PC-3 (cell line): ENCODE results near the gene FAM161A. TPM values are rescaled to one million over a fixed set of nuclear protein-coding genes. Genes with fewer than 3 reads are reported as not detected.
"Not testable (repeated sequence)": the region's sequence is repeated elsewhere in the genome, so short reads cannot be mapped to it uniquely, and the experiment has no call there.

ENCODE experiments used
- ATAC-seq: fragments of 200-7000 bp; cut with Tn5 transposase; 2 replicates; pipeline ENCODE4 v1.9.1; 2020; ENCODE audit warnings: mild to moderate bottlenecking, moderate library complexity
- BruUV-seq: library from RNA; stranded (reverse); fragments of 400-500 nt; replicated peaks from 2 replicates; lab custom pipeline; 2021; lab: Mats Ljungman, UMichigan
- CTCF ChIA-PET: fragments of 300-600 bp; sonication (Branson Sonifier 250); formaldehyde crosslinking; loops from one replicate; lab custom pipeline; 2022; ENCODE audit warnings: antibody characterized with exemption; lab: Charles Lee
- POLR2A ChIA-PET: fragments of 300-600 bp; sonication (Branson Sonifier 250); formaldehyde crosslinking; loops from one replicate; lab custom pipeline; 2022; ENCODE audit warnings: antibody characterized with exemption; ENCODE audit not compliant: unreplicated experiment; lab: Charles Lee
- DNase-seq: peaks from one replicate; pipeline ENCODE4 v3.0.0-alpha.2; 2015
- H2AFZ ChIP-seq: fragments of 300-600 bp; sonication (generic); 2 replicates; pipeline ENCODE4 v1.6.0; 2016; ENCODE audit warnings: antibody characterized with exemption, low read length
- H3F3A ChIP-seq: fragments of 300-600 bp; sonication (generic); one replicate; pipeline ENCODE4 v1.6.0; 2017; ENCODE audit warnings: antibody characterized with exemption, low read length, control low read depth, mild to moderate bottlenecking; ENCODE audit not compliant: unreplicated experiment
- H3K27ac ChIP-seq: fragments of 300-600 bp; sonication (generic); 2 replicates; pipeline ENCODE4 v1.5.1; 2016; ENCODE audit warnings: mild to moderate bottlenecking, low read length
- H3K27me3 ChIP-seq: fragments of 300-600 bp; sonication (generic); 2 replicates; pipeline ENCODE4 v1.6.1; 2016; ENCODE audit warnings: low read length, mixed read lengths
- H3K36me3 ChIP-seq: fragments of 300-600 bp; sonication (generic); 2 replicates; pipeline ENCODE4 v1.6.1; 2016; ENCODE audit warnings: low read depth, mixed run types, low read length, mixed read lengths
- H3K4me1 ChIP-seq: fragments of 300-600 bp; sonication (generic); 2 replicates; pipeline ENCODE4 v1.5.1; 2016; ENCODE audit warnings: low read length; ENCODE audit not compliant: insufficient read depth
- H3K4me2 ChIP-seq: fragments of 300-600 bp; sonication (generic); 2 replicates; pipeline ENCODE4 v1.6.0; 2016; ENCODE audit warnings: low read length
- H3K4me3 ChIP-seq: fragments of 300-600 bp; sonication (generic); 2 replicates; pipeline ENCODE4 v1.5.1; 2016; ENCODE audit warnings: mild to moderate bottlenecking, low read length, mixed read lengths
- H3K79me2 ChIP-seq: fragments of 300-600 bp; sonication (generic); 2 replicates; pipeline ENCODE4 v1.6.1; 2017; ENCODE audit warnings: low read length, mixed read lengths
- H3K9ac ChIP-seq: fragments of 300-600 bp; sonication (generic); 2 replicates; pipeline ENCODE4 v1.6.0; 2016; ENCODE audit warnings: mild to moderate bottlenecking, low read length
- H3K9me2 ChIP-seq: fragments of 300-600 bp; sonication (generic); replicated peaks from 2 replicates; pipeline ENCODE4 v1.6.1; 2016; ENCODE audit warnings: mixed run types, low read length, mixed read lengths
- H3K9me3 ChIP-seq: fragments of 300-600 bp; sonication (generic); 2 replicates; pipeline ENCODE4 v1.6.1; 2016; ENCODE audit warnings: low read length, mixed read lengths
- H4K20me1 ChIP-seq: fragments of 300-600 bp; sonication (generic); 2 replicates; pipeline ENCODE4 v1.6.1; 2016; ENCODE audit warnings: low read length, mixed read lengths
- CTCF ChIP-seq: fragments of 300-600 bp; sonication (generic); conservative IDR thresholded peaks from 2 replicates; pipeline ENCODE4 v1.5.1; 2017; ENCODE audit warnings: antibody characterized with exemption, low read depth, mild to moderate bottlenecking, low read length
- EZH2 ChIP-seq: fragments of 300-600 bp; sonication (generic); IDR thresholded peaks from one replicate; pipeline ENCODE4 v1.6.1; 2017; ENCODE audit warnings: antibody characterized with exemption, mild to moderate bottlenecking, low read length; ENCODE audit not compliant: unreplicated experiment
- EZH2phosphoT487 ChIP-seq: fragments of 300-600 bp; sonication (generic); IDR thresholded peaks from 2 replicates; pipeline ENCODE4 v1.6.1; 2018; ENCODE audit warnings: mild to moderate bottlenecking, antibody characterized with exemption, low read length, borderline replicate concordance
- intact Hi-C: fragments of 100-400 bp; cut with micrococcal nuclease; formaldehyde crosslinking; loops from 2 replicates; pipeline ENCODE4 v1.9.0; 2023
- total RNA-seq: library from RNA; depleted of rRNA; stranded (reverse); fragments of >200 nt; gene quantifications from 2 replicates; pipeline ENCODE4 v1.2.3, GENCODE V29; 2014

FAM161A gene
- total RNA-seq, 1 experiment from 2014 or later, result 3.2 TPM

- H3F3A ChIP-seq, result no peaks in the 10 kb centered on the region
- no peak for ATAC-seq
- intact Hi-C loops, result no loop called here
- no TSS peak for BruUV-seq
- POLR2A ChIA-PET, result no interaction called here
- H3K36me3 ChIP-seq, result peaks cover 84% of the 10 kb centered on the region
- H3K4me2 ChIP-seq, result no peak overlapping the region
- no peaks in the 10 kb centered on the region for H3K9me2 ChIP-seq
- H3K9ac ChIP-seq, result no peak overlapping the region
- no peak overlapping the region for H2AFZ ChIP-seq
- H3K4me3 ChIP-seq, result no peak overlapping the region
- no peaks in the 10 kb centered on the region for H3K79me2 ChIP-seq
- 0 out of 2 replicates have a peak, but pooled peaks cover 12% of the 10 kb centered on the region for H4K20me1 ChIP-seq
- no peak for TF ChIP-seq EZH2
- TF ChIP-seq EZH2phosphoT487, result no peak
- no peak for TF ChIP-seq CTCF
- CTCF ChIA-PET, result no interaction called here
- H3K9me3 ChIP-seq, result no peaks in the 10 kb centered on the region
- H3K27me3 ChIP-seq, result no peaks in the 10 kb centered on the region
- DNase-seq, result no peak
- H3K27ac ChIP-seq, result no peak overlapping the region
- no peaks in the 10 kb centered on the region for H3K4me1 ChIP-seq
These were observed 22.5 kb upstream of the FAM161A start for GRCh38 chr2:61876400-61876799.

GRCh38 chr2:61866482-61867089 is 12.7 kb upstream of the FAM161A start:
- H3K4me3 ChIP-seq, H3K9me2 ChIP-seq, H3F3A ChIP-seq, H3K27ac ChIP-seq, intact Hi-C loops, BruUV-seq, POLR2A ChIA-PET, H3K9me3 ChIP-seq, H3K4me2 ChIP-seq, H4K20me1 ChIP-seq, H2AFZ ChIP-seq, H3K9ac ChIP-seq, H3K4me1 ChIP-seq, H3K27me3 ChIP-seq, H3K79me2 ChIP-seq, DNase-seq, ATAC-seq: not testable (repeated sequence)
- peaks cover 44% of the 10 kb centered on the region for H3K36me3 ChIP-seq
- CTCF ChIA-PET, result interaction anchor here (0.6 kb wide), 1 partner anchor 1695 kb away, joined by 3 read pairs; no protein-coding TSS in a partner anchor

GRCh38 chr2:61862085-61862484 is 8.2 kb upstream of the FAM161A start:
- no TSS peak for BruUV-seq
- no peak for DNase-seq
- CTCF ChIA-PET, result no interaction called here
- POLR2A ChIA-PET, result no interaction called here
- Histone ChIP-seq H3F3A (no peaks in the 10 kb centered on the region), H3K9ac (no peak overlapping the region), H3K4me2 (no peak overlapping the region), H3K27me3 (no peaks in the 10 kb centered on the region), H4K20me1 (no peaks in the 10 kb centered on the region), H3K79me2 (no peaks in the 10 kb centered on the region), H3K9me2 (no peaks in the 10 kb centered on the region), H3K9me3 (no peaks in the 10 kb centered on the region), H2AFZ (no peak overlapping the region), H3K4me1 (no peaks in the 10 kb centered on the region), H3K4me3 (no peak overlapping the region), H3K27ac (no peak overlapping the region), H3K36me3 (peaks cover 12% of the 10 kb centered on the region)
- no peak for ATAC-seq
- TF ChIP-seq EZH2 (no peak), EZH2phosphoT487 (no peak), CTCF (no peak)
- intact Hi-C loops, result no loop called here
